D721Med (cell line): ENCODE data around the gene UTS2R.
"Not testable (repeated sequence)": the region's sequence is repeated elsewhere in the genome, so short reads cannot be mapped to it uniquely, and the experiment has no call there.

Experiments used
- DNase-seq: peaks from one replicate; pipeline ENCODE4 v3.0.0; 2011; ENCODE audit warnings: low spot score; ENCODE audit not compliant: insufficient read length
- FAIRE-seq: peaks from 2 replicates; lab custom pipeline; 2011; peaks lifted over from hg19 to GRCh38; lab: Jason Lieb, UNC
- CTCF ChIP-seq: IDR thresholded peaks from 2 replicates; pipeline ENCODE4 v1.5.1; 2012; ENCODE audit warnings: mild to moderate bottlenecking, control low read depth; ENCODE audit not compliant: insufficient read depth; ENCODE audit errors: missing control alignments

The UTS2R gene

GRCh38 chr17:82358465-82359350 is 12.9 kb upstream of the UTS2R start, which contains the start of gene TEX19:
Gene TEX19, plus strand, starts transcription at chr17:82359247. Its CDS starts 2,904 bp downstream, at chr17:82362151.
- no peak for FAIRE-seq
- no peak for DNase-seq
- peak; percentile 40 for TF ChIP-seq CTCF

GRCh38 chr17:82359451-82360074 is 12.0 kb upstream of the UTS2R start:
- FAIRE-seq, DNase-seq: not testable (repeated sequence)

- FAIRE-seq (no peak), DNase-seq (no peak)
- TF ChIP-seq CTCF = no peak
Observed at GRCh38 chr17:82361885-82362633, 9.5 kb upstream of the UTS2R start.

GRCh38 chr17:82365606-82366295 is 5.8 kb upstream of the UTS2R start:
- no peak for FAIRE-seq
- no peak for TF ChIP-seq CTCF
- DNase-seq = peak; percentile 61

GRCh38 chr17:82366749-82367148 is 4.8 kb upstream of the UTS2R start:
- FAIRE-seq = no peak

GRCh38 chr17:82367724-82368524 is 3.6 kb upstream of the UTS2R start:
- no peak for FAIRE-seq
- TF ChIP-seq CTCF = no peak
- DNase-seq = no peak

More at GRCh38 chr17:82366749-82367148, 4.8 kb upstream of the UTS2R start:
- no peak for DNase-seq
- TF ChIP-seq CTCF = no peak
